Fibroblast of skin of right biceps (primary cell): ENCODE results near the gene FRMPD1.
"Not testable (repeated sequence)": the region's sequence is repeated elsewhere in the genome, so short reads cannot be mapped to it uniquely, and the experiment has no call there.

Experiments used
- DNase-seq: peaks from one replicate; pipeline ENCODE4 v3.0.0-alpha.2; 2013

FRMPD1 gene

GRCh38 chr9:37740128-37740527, 89.4 kb downstream of the FRMPD1 start:
- DNase-seq = no peak

DNA sequence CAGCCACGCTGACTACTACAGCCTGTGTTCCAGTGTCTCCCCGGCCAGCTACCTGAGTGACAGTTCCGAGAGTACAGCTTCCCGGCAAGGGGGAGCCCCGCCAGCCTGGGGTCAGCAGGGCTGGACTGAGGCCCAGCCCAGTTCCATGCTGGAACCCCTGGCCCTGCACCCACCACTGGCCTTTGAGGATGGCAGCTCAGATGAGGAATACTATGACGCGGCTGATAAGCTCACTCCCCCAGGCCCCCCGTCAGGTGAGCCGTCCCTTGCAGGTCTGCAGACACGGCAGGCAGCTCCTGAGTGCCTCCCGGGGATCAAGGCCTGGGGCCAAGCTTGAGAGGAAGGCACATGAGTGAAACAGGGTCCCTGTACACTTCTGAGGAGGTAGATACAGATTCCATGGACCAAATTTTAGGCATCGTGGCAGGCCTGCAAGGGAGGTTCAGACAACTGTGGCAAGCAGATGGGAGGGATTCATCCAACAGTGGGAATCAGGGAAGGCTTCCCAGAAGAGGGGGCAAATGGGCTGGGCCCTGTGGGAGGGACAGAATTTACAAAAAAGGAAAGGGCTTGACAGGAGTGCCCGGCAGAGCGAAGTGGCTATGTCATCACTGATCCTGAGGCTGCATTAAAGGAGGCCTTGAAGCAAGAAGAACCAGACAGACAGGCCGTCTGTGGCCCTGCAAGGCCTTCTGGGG, 90.0 kb downstream of the FRMPD1 start:
- DNase-seq = no peak

- no peak for DNase-seq
These were observed 95.2 kb downstream of the FRMPD1 start for GRCh38 chr9:37745970-37746369.

GRCh38 chr9:37746448-37747270, 95.9 kb downstream of the FRMPD1 start:
- peak; percentile 21 for DNase-seq

- peak; percentile 57 for DNase-seq
These were observed 96.6 kb downstream of the FRMPD1 start for GRCh38 chr9:37747271-37747753.

- no peak for DNase-seq
These were observed 98.4 kb downstream of the FRMPD1 start for GRCh38 chr9:37749129-37749528.

GRCh38 chr9:37751186-37751585, 100.4 kb downstream of the FRMPD1 start:
- no peak for DNase-seq

- not testable (repeated sequence) for DNase-seq
These were observed 101.0 kb downstream of the FRMPD1 start for GRCh38 chr9:37751704-37752103.

GRCh38 chr9:37752112-37752511, 101.4 kb downstream of the FRMPD1 start:
- not testable (repeated sequence) for DNase-seq

GRCh38 chr9:37752642-37753488, 102.1 kb downstream of the FRMPD1 start:
- no peak for DNase-seq

GRCh38 chr9:37753489-37754190, 102.9 kb downstream of the FRMPD1 start, which contains the start of gene TRMT10B:
Gene TRMT10B, plus strand, starts transcription at chr9:37753805. Its CDS starts 8,127 bp downstream, at chr9:37761932.
- DNase-seq = peak; percentile 70

- DNase-seq = no peak
These were observed 108.0 kb downstream of the FRMPD1 start for GRCh38 chr9:37758747-37759146.

DNA sequence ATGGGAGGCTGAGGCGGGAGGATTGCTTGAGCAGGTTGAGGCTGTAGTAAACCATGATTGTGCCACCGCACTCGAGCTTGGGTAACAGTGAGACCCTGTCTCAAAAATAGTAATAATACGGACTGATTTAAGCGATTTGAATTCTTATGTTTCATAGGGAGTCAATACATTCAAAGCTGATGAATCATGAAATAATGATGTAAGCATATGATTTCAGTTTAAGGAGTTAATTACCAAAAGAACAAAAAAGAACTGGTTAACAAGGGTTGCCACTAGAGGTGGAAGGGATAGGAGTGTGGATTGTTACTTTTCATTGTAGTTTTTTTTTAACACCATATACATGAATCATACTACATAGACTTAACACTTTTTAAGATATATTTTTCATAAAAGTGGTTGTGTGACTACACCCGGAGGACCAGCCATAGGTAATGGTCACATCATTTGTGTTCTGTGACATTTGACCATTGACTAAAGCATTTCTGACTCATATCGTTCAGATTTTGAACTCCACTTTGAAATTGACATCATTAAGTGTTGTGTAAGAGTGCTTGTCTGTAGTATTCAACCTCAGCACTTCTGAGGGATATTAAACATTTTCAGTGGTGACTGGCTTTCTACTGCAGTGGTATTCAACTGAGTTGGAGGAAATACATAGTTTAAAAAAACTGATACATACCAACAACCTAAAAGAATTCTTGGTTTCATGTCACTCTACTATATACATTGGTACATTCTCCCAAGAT, 109.8 kb downstream of the FRMPD1 start:
- DNase-seq = peak; percentile 71

DNA sequence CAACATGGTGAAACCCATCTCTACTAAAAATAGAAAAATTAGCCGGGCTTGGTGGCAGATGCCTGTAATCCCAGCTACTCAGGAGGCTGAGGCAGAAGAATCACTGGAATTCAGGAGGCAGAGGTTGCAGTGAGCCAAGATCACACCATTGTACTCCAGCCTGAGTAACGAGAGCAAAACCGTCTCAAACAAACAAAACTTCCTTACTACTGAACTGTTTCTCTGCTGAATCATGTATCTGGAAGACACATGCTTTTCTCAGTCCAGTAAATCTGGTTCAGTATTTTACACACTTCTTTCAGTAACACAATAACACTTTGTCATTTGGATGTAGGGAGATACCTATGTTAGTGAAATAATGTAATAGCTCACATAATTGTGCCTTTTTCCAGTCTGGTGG, 110.8 kb downstream of the FRMPD1 start:
- DNase-seq = peak; percentile 63

DNA sequence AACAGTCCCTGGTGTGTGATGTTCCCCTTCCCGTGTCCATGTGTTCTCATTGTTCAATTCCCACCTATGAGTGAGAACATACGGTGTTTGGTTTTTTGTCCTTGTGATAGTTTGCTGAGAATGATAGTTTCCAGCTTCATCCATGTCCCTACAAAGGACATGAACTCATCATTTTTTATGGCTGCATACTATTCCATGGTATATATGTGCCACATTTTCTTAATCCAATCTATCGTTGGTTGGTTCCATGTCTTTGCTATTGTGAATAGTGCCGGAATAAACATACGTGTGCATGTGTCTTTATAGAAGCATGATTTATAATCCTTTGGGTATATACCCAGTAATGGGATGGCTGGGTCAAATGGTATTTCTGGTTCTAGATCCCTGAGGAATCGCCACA, 114.5 kb downstream of the FRMPD1 start:
- not testable (repeated sequence) for DNase-seq

DNA sequence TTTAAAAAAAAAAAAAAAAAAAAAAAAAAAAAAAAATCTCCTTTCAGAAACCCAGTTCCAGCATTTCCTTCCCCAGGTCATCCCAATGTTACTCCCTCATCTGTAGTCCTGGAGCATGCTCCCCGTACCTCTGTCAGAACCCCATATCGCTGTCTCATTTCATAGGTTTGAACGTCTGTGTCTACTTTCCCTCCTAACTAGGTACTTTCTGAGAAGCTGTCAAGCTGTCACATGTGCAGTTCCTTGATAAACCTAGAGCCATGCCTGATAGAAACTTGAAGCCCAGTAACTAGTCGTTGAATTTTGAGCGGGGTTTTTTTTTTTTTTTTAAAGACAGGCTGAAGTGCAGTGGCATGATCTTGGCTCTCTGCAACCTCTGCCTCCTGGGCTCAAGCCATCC, 118.6 kb downstream of the FRMPD1 start:
- DNase-seq = no peak

GRCh38 chr9:37769995-37770394, 119.2 kb downstream of the FRMPD1 start:
- DNase-seq = no peak

DNA sequence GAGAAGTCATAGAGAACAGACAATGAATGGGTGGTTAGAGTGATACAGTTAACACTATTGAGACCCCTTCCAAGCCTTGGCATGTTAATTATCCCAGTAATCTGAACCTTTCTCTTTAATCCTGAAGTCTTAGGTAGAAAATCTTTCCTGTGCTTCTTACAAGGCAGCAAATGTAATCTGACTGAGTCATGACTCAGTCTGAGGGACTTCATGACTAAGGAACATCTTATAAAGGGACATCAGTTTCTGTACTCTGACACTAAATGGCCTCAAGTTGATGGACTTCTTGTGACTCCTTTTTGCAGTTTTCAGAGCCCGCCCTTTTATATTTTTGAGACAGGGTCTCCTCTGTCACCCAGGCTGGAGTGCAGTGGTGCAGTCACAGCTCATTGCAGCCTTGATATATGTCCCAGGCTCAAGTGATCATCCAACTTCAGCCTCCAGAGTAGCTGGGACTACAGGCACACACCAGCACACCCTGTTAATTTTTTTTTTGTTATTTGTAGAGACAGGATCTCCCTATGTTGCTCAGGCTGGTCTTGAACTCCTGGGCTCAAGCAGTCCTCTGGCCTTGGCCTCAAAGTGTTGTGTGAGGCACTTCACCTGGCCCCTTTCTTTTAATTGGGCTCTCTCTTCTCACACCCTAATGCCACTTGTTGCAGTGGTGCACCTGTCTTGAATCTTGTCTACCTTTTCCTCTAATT, 124.6 kb downstream of the FRMPD1 start:
- peak; percentile 11 for DNase-seq

DNA sequence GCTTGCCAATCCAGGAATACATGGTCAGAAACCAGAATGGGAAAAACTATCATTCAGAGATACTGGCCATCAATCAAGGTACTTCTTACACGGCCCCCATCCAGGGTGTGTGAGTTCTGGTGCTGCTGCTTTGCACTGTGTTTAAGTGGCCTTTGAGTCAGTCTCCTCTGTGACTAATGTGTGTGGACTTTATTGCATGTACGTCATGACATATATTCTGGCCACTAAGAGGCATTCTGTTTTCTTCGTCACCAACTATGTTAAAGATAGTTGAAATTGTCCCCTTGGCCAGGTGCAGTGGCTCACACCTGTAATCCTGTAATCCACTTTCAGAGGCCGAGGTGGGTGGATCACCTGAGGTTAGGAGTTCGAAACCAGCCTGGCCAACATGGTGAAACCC, 125.6 kb downstream of the FRMPD1 start:
- DNase-seq = peak; percentile 36

DNA sequence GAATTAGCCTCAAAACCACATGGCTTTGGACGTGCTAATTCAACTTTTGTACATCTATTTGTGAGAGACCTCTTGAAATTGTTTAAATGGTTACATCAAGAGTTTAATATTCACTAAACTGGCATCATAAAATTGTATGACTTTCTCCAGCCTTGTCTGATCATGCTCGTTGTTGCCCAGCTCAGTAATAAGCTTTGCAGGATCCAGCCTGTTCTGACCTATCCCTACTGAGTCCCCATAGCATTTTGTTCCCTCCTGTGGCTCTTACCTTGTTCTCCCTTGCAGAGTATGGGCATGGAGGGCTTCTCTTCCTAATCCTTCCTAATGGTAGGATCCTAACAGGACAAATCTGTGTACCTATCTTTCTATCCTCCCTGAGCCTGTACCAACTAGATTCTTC, 127.8 kb downstream of the FRMPD1 start:
- no peak for DNase-seq

DNA sequence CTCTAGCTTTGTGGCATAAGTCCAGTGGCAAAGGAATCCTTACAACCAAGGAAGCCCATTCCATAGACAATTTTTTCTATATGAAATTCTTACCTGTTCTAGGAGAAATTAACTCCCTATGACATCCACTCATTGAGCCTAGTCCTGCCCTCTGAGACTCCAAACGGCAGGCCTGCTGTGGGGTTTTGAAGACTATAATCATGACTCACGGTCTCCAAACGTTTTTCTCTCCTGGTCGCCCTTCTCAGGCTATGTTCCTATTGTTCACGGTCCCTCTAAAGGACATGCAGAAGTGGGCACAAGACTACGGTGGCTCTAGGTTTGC, 133.5 kb downstream of the FRMPD1 start:
- no peak for DNase-seq
